H1 (cell line): ENCODE data around the gene MAPKAP1. TPM values are rescaled to one million over a fixed set of nuclear protein-coding genes. Genes with fewer than 3 reads are reported as not detected.

Experiments
- CTCF ChIA-PET: fragments of 300-600 bp; sonication (Branson Sonifier 250); formaldehyde crosslinking; loops from one replicate; lab custom pipeline; 2021; ENCODE audit not compliant: partially characterized antibody; lab: Charles Lee
- POLR2A ChIA-PET: fragments of 300-600 bp; sonication (Branson Sonifier 250); formaldehyde crosslinking; loops from one replicate; lab custom pipeline; 2021; ENCODE audit warnings: inconsistent platforms; ENCODE audit not compliant: partially characterized antibody; lab: Charles Lee
- DNase-seq, 2 experiments: peaks; one replicate each; pipeline versions ENCODE4 v3.0.0 to v3.0.0-alpha.2; 2010 to 2022; ENCODE audit warnings: low spot score in 2 of 2, low read depth in 1 of 2, mixed read lengths in 1 of 2
- FAIRE-seq: peaks from 2 replicates; lab custom pipeline; 2011; peaks lifted over from hg19 to GRCh38; lab: Jason Lieb, UNC
- H2AFZ ChIP-seq: 2 replicates; pipeline ENCODE4 v1.8.1; 2012; ENCODE audit warnings: low read length, inconsistent platforms
- H2AK5ac ChIP-seq: 2 replicates; pipeline ENCODE4 v1.6.1; 2013; ENCODE audit warnings: low read depth, low read length
- H2BK120ac ChIP-seq: replicated peaks from 2 replicates; pipeline ENCODE3; 2013; ENCODE audit warnings: low read depth, low read length, inconsistent platforms
- H2BK12ac ChIP-seq: 2 replicates; pipeline ENCODE4 v1.6.1; 2013; ENCODE audit warnings: low read depth, low read length
- H2BK15ac ChIP-seq: 2 replicates; pipeline ENCODE4 v1.6.1; 2013; ENCODE audit warnings: low read length
- H2BK20ac ChIP-seq: 2 replicates; pipeline ENCODE4 v1.6.1; 2013; ENCODE audit warnings: low read length
- H2BK5ac ChIP-seq: 2 replicates; pipeline ENCODE4 v1.6.1; 2013; ENCODE audit warnings: low read depth, low read length
- H3K14ac ChIP-seq: 2 replicates; pipeline ENCODE4 v1.6.1; 2013; ENCODE audit warnings: inconsistent platforms; ENCODE audit not compliant: insufficient read length
- H3K18ac ChIP-seq: 2 replicates; pipeline ENCODE4 v1.6.1; 2013; ENCODE audit warnings: low read length; ENCODE audit errors: extremely low read depth
- H3K23ac ChIP-seq: 2 replicates; pipeline ENCODE4 v1.6.1; 2013; ENCODE audit warnings: inconsistent platforms; ENCODE audit not compliant: insufficient read length
- H3K23me2 ChIP-seq: 2 replicates; pipeline ENCODE4 v1.6.1; 2013; ENCODE audit warnings: low read depth, low read length
- H3K27ac ChIP-seq: 2 replicates; pipeline ENCODE4 v1.6.1; 2011; ENCODE audit warnings: low read depth, low read length, inconsistent platforms
- H3K27me3 ChIP-seq, 4 experiments: replicated peaks in 1 of 4; 1 replicate in 1 of 4; 2 replicates in 3 of 4; pipeline versions ENCODE4 v1.6.1 to v1.8.1; 2011 to 2013; ENCODE audit warnings: low read length in 3 of 4, mild to moderate bottlenecking in 3 of 4, inconsistent platforms in 2 of 4, mixed read lengths in 2 of 4, moderate library complexity in 1 of 4; ENCODE audit not compliant: control insufficient read depth in 3 of 4, insufficient read depth in 3 of 4; ENCODE audit errors: extremely low read depth in 1 of 4
- H3K36me3 ChIP-seq, 4 experiments: 2 replicates each; pipeline versions ENCODE4 v1.6.1 to v1.8.1; 2011 to 2013; ENCODE audit warnings: mild to moderate bottlenecking in 4 of 4, low read length in 3 of 4, moderate library complexity in 2 of 4, control low read depth in 1 of 4, inconsistent platforms in 1 of 4; ENCODE audit not compliant: insufficient read depth in 4 of 4, control insufficient read depth in 2 of 4
- H3K4ac ChIP-seq: replicated peaks from 2 replicates; pipeline ENCODE3; 2013; ENCODE audit warnings: low read length, low read depth, mixed read lengths, inconsistent platforms; ENCODE audit not compliant: insufficient read length
- H3K4me1 ChIP-seq, 4 experiments: replicated peaks in 1 of 4; 1 replicate in 1 of 4; 2 replicates in 3 of 4; pipeline versions ENCODE4 v1.6.1 to v1.8.1; 2011 to 2013; ENCODE audit warnings: low read length in 3 of 4, inconsistent platforms in 2 of 4, mixed read lengths in 1 of 4; ENCODE audit not compliant: insufficient read depth in 4 of 4, control insufficient read depth in 3 of 4
- H3K4me2 ChIP-seq, 2 experiments: 2 replicates each; pipeline versions ENCODE4 v1.6.1 to v1.8.1; 2011 to 2013; ENCODE audit warnings: low read depth in 2 of 2, low read length in 2 of 2, control low read depth in 1 of 2, inconsistent platforms in 1 of 2, mild to moderate bottlenecking in 1 of 2; ENCODE audit not compliant: insufficient read depth in 1 of 2
- H3K4me3 ChIP-seq, 4 experiments: fragments of 200-600, 300-600 bp in 1 of 4; sonication (generic), shearing (Covaris generic), sonication (Bioruptor Twin) in 1 of 4; 2 replicates each; pipeline versions ENCODE4 v1.5.1 to v1.8.1; 2011 to 2016; ENCODE audit warnings: low read length in 4 of 4, low read depth in 3 of 4, control low read depth in 2 of 4, inconsistent platforms in 2 of 4, mild to moderate bottlenecking in 2 of 4, mixed read lengths in 1 of 4, moderate library complexity in 1 of 4; ENCODE audit not compliant: insufficient read depth in 2 of 4; ENCODE audit errors: extremely low read depth in 1 of 4
- H3K56ac ChIP-seq: replicated peaks from 2 replicates; pipeline ENCODE3; 2013; ENCODE audit warnings: low read depth, mild to moderate bottlenecking, mixed read lengths, low read length, inconsistent platforms; ENCODE audit not compliant: insufficient read length
- H3K79me1 ChIP-seq: 2 replicates; pipeline ENCODE4 v1.6.1; 2013; ENCODE audit warnings: low read depth, low read length, control low read depth
- H3K79me2 ChIP-seq, 2 experiments: 2 replicates each; pipeline versions ENCODE4 v1.6.1 to v1.8.1; 2012 to 2013; ENCODE audit warnings: low read length in 2 of 2, mild to moderate bottlenecking in 2 of 2, inconsistent platforms in 1 of 2; ENCODE audit not compliant: insufficient read depth in 2 of 2, control insufficient read depth in 1 of 2
- H3K9ac ChIP-seq, 4 experiments: replicated peaks in 1 of 4; 1 replicate in 1 of 4; 2 replicates in 3 of 4; pipeline versions ENCODE4 v1.6.1 to v1.8.1; 2011 to 2013; ENCODE audit warnings: low read depth in 3 of 4, low read length in 3 of 4, control low read depth in 2 of 4, mild to moderate bottlenecking in 2 of 4, moderate library complexity in 2 of 4, inconsistent platforms in 1 of 4; ENCODE audit errors: extremely low read depth in 1 of 4
- H3K9me3 ChIP-seq, 2 experiments: 2 replicates each; pipeline versions ENCODE4 v1.6.1 to v1.8.1; 2012 to 2013; ENCODE audit warnings: mild to moderate bottlenecking in 2 of 2, moderate library complexity in 2 of 2, control low read depth in 1 of 2, inconsistent platforms in 1 of 2, low read depth in 1 of 2, low read length in 1 of 2, mixed read lengths in 1 of 2; ENCODE audit not compliant: insufficient read depth in 2 of 2
- H4K20me1 ChIP-seq, 2 experiments: replicated peaks in 1 of 2; 2 replicates each; pipeline versions ENCODE3 to v1.8.1; 2011 to 2013; ENCODE audit warnings: inconsistent platforms in 2 of 2, low read length in 2 of 2, mild to moderate bottlenecking in 1 of 2; ENCODE audit not compliant: insufficient read depth in 2 of 2, control insufficient read depth in 1 of 2
- H4K5ac ChIP-seq: 2 replicates; pipeline ENCODE4 v1.6.1; 2013; ENCODE audit warnings: low read length, low read depth, mixed read lengths, inconsistent platforms; ENCODE audit not compliant: insufficient read length
- H4K8ac ChIP-seq: 2 replicates; pipeline ENCODE4 v1.8.0; 2013; ENCODE audit warnings: mild to moderate bottlenecking, moderate library complexity, low read length, inconsistent platforms; ENCODE audit not compliant: insufficient read depth; ENCODE audit errors: extremely low read depth
- H4K91ac ChIP-seq: replicated peaks from 2 replicates; pipeline ENCODE3; 2013; ENCODE audit warnings: low read length, mixed read lengths, inconsistent platforms; ENCODE audit not compliant: insufficient read length
- BRCA1 ChIP-seq: IDR thresholded peaks from 2 replicates; pipeline ENCODE4 v1.6.1; 2012; ENCODE audit warnings: low read depth, low read length, improper control_type of control experiment
- SAP30 ChIP-seq: fragments of 300-600 bp; sonication (generic); IDR thresholded peaks from 2 replicates; pipeline ENCODE4 v1.7.1; 2012; ENCODE audit warnings: low read length, moderate library complexity, mild to moderate bottlenecking, inconsistent platforms; ENCODE audit not compliant: insufficient read depth, insufficient replicate concordance
- TEAD4 ChIP-seq: IDR thresholded peaks from 2 replicates; pipeline ENCODE4 v1.6.1; 2012; ENCODE audit warnings: low read depth, low read length, inconsistent platforms, mixed read lengths
- WGBS, 2 experiments: shearing (Covaris generic) in 1 of 2; methylation state at CpG; one replicate each; pipeline versions ENCODE4 v1.1.6 to v1.1.7; 2013 to 2015; ENCODE audit warnings: low lambda C conversion rate in 2 of 2, mixed read lengths in 2 of 2, inconsistent platforms in 1 of 2, low coverage in 1 of 2, missing lambda C conversion rate in 1 of 2; ENCODE audit not compliant: insufficient replicate concordance in 2 of 2, insufficient coverage in 1 of 2, insufficient read length in 1 of 2; ENCODE audit errors: extremely low coverage in 1 of 2, missing lambda C conversion rate in 1 of 2; 5-methylcytosine and 5-hydroxymethylcytosine counted together
- polyA plus RNA-seq, 7 experiments: library from polyadenylated mRNA; depleted of rRNA in 3 of 7; stranded (reverse) in 5 of 7; unstranded in 2 of 7; fragments of >200 nt in 5 of 7; fragments of 200-250 nt in 2 of 7; gene quantifications; 1 replicate in 5 of 7; 2 replicates in 1 of 7; 4 replicates in 1 of 7; pipeline versions ENCODE4 v1.2.1 to v1.2.3, GENCODE V29; 2011 to 2013; ENCODE audit warnings: missing spikeins in 2 of 7, mixed read lengths in 2 of 7
- total RNA-seq: library from RNA; stranded (reverse); fragmentation: NEBNext Ultra II Directional; extraction: Animal tissue kit (Norgen Biotek cat#: 25700); gene quantifications from 2 replicates; pipeline ENCODE4 v1.2.1, GENCODE V29; 2021

Gene MAPKAP1
- total and polyA plus RNA-seq, 2 of the 8 experiments (the other 6 are each of a cell fraction or from before 2014, with no cell fraction given) = 79.2 to 140 TPM

- no peaks in the 10 kb centered on the region for H3K27me3 ChIP-seq
- no peak overlapping the region for H3K9ac ChIP-seq
- H2AK5ac ChIP-seq = no peak overlapping the region
- no peaks in the 10 kb centered on the region for H3K23me2 ChIP-seq
- H3K27ac ChIP-seq = no peak overlapping the region; the same call in 1 of the 2 replicates
- no peak overlapping the region for H2AFZ ChIP-seq
- no peak overlapping the region for H3K56ac ChIP-seq
- no peak overlapping the region for H2BK20ac ChIP-seq
- no peak overlapping the region for H2BK5ac ChIP-seq
- H2BK12ac ChIP-seq = no peak overlapping the region
- H4K91ac ChIP-seq = no peak overlapping the region
- peak overlapping the region; percentile 36; the same call in 1 of the 2 replicates for H3K18ac ChIP-seq
- FAIRE-seq (no peak), DNase-seq (no peak)
- WGBS, 2 experiments = 83% methylated on average over 7 of the region's 7 CpGs; no CpG with 5 or more reads in 1 of the 2 experiments
- no peak overlapping the region for H3K4me3 ChIP-seq
- H3K36me3 ChIP-seq = no peaks in the 10 kb centered on the region; a peak in 1 of 8 replicates
- no peaks in the 10 kb centered on the region for H3K9me3 ChIP-seq
- H4K8ac ChIP-seq = no peak overlapping the region
- H3K4ac ChIP-seq = no peak overlapping the region
- peaks cover 0 to 56% of the 10 kb centered on the region in 2 experiments; a peak in 2 of 4 replicates for H3K79me2 ChIP-seq
- H3K14ac ChIP-seq = no peak overlapping the region
- H4K5ac ChIP-seq = no peak overlapping the region
- ChIA-PET CTCF (interaction anchor here (0.8 kb wide), 1 partner anchor 12 kb away, joined by 3 read pairs; no protein-coding TSS in a partner anchor), POLR2A (no interaction called here)
- H2BK120ac ChIP-seq = no peak overlapping the region
- H3K4me2 ChIP-seq = peak overlapping the region; percentile 8 to 33; a peak in 1 of 4 replicates
- peaks cover 2 to 15% (median 10%) of the 10 kb centered on the region in 4 experiments; a peak in 5 of 7 replicates for H3K4me1 ChIP-seq
- H3K23ac ChIP-seq = no peak overlapping the region
- peaks cover 2% of the 10 kb centered on the region; the same call in 1 of the 2 replicates for H3K79me1 ChIP-seq
- H2BK15ac ChIP-seq = no peak overlapping the region
- H4K20me1 ChIP-seq = no peaks in the 10 kb centered on the region
- TF ChIP-seq TEAD4 (no peak), BRCA1 (no peak), SAP30 (no peak)
These were observed 62.0 kb downstream of the MAPKAP1 start for GRCh38 chr9:125644819-125645507.
